ENCODE results near the gene CD164.
"Not testable (repeated sequence)": the region's sequence is repeated elsewhere in the genome, so short reads cannot be mapped to it uniquely, and the experiment has no call there.

The CD164 gene

DNA sequence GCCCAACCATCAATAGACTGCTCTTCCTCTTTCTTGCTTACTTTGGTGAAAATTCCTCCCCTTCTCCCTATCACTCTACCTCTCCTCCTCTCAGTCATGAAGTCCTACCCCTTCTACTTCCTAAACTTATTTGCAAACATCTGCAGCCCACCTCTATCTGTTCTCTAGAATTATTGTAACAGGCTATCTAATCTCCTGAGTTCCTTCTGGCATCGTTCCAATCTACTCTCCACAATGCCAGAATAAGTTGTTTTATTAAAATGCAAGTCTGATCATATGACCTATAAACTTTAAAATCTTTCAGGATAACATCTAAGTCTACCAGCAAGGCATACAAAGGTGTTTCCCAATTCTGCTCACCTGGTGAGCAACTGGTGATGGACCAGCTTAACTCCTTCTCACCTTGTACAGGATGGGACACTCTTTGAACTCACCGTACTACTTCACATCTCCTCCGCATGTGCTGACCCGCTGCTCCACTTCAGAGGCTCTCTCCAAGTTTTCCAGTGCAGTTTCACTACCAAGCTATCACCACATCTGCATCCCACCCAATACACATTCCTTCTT is 7.9 kb downstream of the CD164 start:
- TF ChIP-seq, protein P1, sequence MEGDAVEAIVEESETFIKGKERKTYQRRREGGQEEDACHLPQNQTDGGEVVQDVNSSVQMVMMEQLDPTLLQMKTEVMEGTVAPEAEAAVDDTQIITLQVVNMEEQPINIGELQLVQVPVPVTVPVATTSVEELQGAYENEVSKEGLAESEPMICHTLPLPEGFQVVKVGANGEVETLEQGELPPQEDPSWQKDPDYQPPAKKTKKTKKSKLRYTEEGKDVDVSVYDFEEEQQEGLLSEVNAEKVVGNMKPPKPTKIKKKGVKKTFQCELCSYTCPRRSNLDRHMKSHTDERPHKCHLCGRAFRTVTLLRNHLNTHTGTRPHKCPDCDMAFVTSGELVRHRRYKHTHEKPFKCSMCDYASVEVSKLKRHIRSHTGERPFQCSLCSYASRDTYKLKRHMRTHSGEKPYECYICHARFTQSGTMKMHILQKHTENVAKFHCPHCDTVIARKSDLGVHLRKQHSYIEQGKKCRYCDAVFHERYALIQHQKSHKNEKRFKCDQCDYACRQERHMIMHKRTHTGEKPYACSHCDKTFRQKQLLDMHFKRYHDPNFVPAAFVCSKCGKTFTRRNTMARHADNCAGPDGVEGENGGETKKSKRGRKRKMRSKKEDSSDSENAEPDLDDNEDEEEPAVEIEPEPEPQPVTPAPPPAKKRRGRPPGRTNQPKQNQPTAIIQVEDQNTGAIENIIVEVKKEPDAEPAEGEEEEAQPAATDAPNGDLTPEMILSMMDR (IDR thresholded peaks at IDR 0.05) = no peak
- no peak for TF ChIP-seq ZFX (IDR thresholded peaks at IDR 0.05; ENCODE audit: borderline replicate concordance)
- H3K27ac ChIP-seq = no peak overlapping the region

DNA sequence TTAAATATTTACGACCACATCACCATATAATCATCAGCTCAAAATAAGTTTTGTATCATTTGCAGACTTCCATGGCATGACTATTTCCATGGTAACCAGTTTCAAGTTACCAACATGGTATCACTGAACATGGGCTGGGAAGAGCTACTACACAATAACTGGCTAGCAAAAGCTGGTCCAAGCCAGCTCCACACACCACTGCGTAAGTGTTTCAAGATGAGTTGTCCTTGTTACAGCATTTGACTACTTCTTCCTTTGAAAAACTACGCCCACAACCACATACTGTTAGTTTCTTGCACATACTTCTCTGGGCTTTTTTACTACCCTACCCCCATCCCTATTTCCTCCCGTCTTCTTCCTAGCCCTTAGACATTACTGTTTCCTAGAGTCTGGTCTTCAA is 8.5 kb downstream of the CD164 start:
- H3K27ac ChIP-seq = no peak overlapping the region
- TF ChIP-seq ZFX (IDR thresholded peaks at IDR 0.05; ENCODE audit: borderline replicate concordance) = no peak
- TF ChIP-seq, protein P1 (IDR thresholded peaks at IDR 0.05) = no peak

DNA sequence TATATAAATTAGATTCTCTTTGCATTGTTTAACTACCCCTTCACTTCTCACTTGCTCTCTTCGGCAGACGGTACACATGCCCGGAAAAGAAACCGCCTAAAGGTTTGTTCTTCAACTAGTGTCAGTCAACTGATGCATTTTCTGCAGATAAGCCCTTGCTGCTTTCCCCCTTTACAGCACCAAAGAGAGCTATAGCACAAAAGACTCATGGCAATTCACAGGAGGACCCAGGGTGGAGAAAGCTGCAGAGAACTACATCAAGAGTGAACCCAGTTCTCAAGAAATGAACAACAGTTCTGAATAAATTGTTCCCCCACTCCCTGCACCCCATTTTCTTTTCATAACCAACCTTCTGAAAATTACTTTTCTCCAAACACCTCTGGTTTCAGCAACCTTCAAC is 8.9 kb downstream of the CD164 start:
- TF ChIP-seq, protein P1 (IDR thresholded peaks at IDR 0.05) = no peak
- TF ChIP-seq ZFX (IDR thresholded peaks at IDR 0.05; ENCODE audit: borderline replicate concordance) = no peak

DNA sequence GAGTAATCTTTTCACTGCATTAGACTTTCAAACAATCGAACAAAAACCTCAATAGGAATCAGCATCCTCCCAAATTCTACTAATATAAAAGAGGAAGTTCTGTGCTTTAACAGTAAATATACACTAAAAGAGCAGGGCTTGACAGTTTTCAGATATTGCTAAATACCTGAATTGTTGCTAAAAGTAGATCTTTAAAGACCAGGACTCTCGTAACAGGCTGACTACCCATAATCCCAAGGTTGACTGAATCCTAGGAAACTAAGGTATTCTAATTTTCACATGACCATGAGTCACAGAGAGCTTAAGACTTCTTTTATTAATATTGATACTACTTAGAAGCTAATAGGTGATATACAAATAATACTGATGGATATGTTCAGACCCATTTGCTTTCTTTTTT is 10.1 kb downstream of the CD164 start:
- no peak overlapping the region for H3K27ac ChIP-seq
- no peak for TF ChIP-seq ZFX (IDR thresholded peaks at IDR 0.05; ENCODE audit: borderline replicate concordance)
- TF ChIP-seq, protein P1 (IDR thresholded peaks at IDR 0.05) = no peak

More for the DNA sequence above, 8.9 kb downstream of the CD164 start:
- H3K27ac ChIP-seq = no peak overlapping the region

DNA sequence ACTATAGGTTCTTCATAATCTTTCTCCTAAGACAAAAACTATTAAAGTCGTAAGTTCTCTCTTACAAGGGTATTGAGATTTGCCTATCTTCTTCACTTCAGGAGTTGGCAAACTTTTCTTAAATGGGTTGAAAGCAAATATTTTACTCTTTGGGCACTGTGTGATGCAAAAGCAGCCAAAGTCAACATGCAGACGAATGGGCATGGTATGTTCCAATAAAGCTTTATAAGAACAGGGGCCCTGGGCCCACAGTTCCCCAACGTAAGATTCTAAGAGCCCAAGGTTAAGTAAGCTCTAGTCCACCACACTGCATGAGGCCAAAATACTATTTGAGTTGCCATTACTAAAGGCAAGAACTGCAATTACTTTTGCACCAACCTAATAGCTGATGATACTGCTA is 11.5 kb downstream of the CD164 start:
- TF ChIP-seq, protein P1 (IDR thresholded peaks at IDR 0.05) = no peak
- H3K27ac ChIP-seq = no peak overlapping the region

DNA sequence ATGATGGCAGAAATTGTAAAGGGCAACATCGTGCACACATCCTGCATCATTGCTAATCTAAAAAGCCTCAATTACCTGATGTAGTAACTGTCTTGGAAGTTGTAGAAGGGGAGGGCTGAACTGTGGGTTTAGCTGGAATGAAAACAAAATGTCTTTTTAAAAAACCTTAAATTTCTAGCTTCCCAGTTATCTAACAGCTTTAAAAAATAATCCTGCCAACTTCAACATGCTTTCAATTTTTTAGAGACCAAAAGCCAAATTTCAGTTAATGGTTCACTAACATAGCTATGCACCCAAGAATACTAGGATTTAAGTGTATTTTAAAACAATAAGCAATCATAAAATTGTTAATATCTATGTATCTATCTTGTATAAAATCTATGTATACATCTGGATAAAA is 11.9 kb downstream of the CD164 start:
- no peak overlapping the region for H3K27ac ChIP-seq
- TF ChIP-seq, protein P1 (IDR thresholded peaks at IDR 0.05) = no peak
- TF ChIP-seq ZFX (IDR thresholded peaks at IDR 0.05; ENCODE audit: borderline replicate concordance) = no peak

DNA sequence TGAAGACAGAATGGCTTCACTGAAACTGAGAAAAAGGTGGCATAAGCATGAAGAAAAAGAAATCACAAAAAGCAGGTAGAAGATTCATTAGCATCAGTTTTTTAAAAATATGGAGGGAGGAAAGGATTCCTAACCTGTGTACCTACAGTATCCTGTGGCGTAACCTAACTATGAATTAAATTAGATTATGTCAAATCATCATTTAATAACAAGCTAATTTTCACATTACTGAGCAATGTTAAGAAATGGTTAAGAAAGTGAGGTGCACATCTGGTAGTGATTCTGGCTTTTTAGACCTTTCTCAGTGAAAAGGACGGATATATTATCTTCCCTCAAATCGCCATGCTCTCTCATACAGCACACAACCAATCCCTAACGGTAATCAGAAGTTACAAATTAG is 12.5 kb downstream of the CD164 start:
- TF ChIP-seq, protein P1 (IDR thresholded peaks at IDR 0.05) = no peak
- no peak for TF ChIP-seq ZFX (IDR thresholded peaks at IDR 0.05; ENCODE audit: borderline replicate concordance)
- no peak overlapping the region for H3K27ac ChIP-seq

DNA sequence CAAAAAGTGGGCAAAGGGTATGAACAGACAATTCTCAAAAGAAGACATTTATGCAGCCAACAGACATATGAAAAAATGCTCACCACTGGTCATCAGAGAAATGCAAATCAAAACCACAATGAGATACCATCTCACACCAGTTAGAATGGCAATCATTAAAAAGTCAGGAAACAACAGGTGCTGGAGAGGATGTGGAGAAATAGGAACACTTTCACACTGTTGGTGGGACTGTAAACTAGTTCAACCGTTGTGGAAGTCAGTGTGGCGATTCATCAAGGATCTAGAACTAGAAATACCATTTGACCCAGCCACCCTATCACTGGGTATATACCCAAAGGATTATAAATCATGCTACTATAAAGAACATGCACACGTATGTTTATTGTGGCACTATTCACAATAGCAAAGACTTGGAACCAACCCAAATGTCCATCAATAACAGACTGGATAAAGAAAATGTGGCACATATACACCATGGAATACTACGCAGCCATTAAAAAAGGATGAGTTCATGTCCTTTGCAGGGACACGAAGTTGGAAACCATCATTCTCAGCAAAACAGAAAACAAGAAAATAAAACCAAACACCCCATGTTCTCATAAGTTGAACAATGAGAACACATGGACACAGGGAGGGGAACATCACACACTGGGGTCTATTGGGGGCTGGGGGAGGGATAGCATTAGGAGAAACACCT is 17.7 kb downstream of the CD164 start:
- not testable (repeated sequence) for H3K27ac ChIP-seq

All from 22Rv1 (cell line).